BE2C (cell line): ENCODE measurements around the gene ZBTB40.
A peak's percentile ranks its signal among the peaks of the same experiment; 100 is the strongest.

ENCODE experiments used
- DNase-seq: peaks from one replicate; pipeline ENCODE4 v3.0.0-alpha.2; 2020
- H3K27me3 ChIP-seq: fragments of 250-450 bp; sonication (Bioruptor Pico); 2 replicates; pipeline ENCODE4 v1.5.1; 2020; ENCODE audit warnings: mild to moderate bottlenecking
- H3K36me3 ChIP-seq: fragments of 250-450 bp; sonication (Bioruptor Pico); 2 replicates; pipeline ENCODE4 v1.5.1; 2020; ENCODE audit warnings: mild to moderate bottlenecking
- H3K4me1 ChIP-seq: fragments of 250-450 bp; sonication (Bioruptor Pico); 2 replicates; pipeline ENCODE4 v1.5.1; 2020
- H3K4me3 ChIP-seq: 2 replicates; pipeline ENCODE4 v1.5.1; 2011; ENCODE audit warnings: low read depth, low read length
- H3K9me3 ChIP-seq: fragments of 250-450 bp; sonication (Bioruptor Pico); 2 replicates; pipeline ENCODE4 v1.5.1; 2020
- CTCF ChIP-seq: IDR thresholded peaks from 2 replicates; pipeline ENCODE4 v1.5.1; 2012; ENCODE audit warnings: mild to moderate bottlenecking, low read depth, low read length

ZBTB40 gene

GRCh38 chr1:22576617-22577016 is 125.0 kb downstream of the ZBTB40 start:
- DNase-seq, result no peak
- Histone ChIP-seq H3K27me3 (no peaks in the 10 kb centered on the region), H3K36me3 (no peaks in the 10 kb centered on the region), H3K4me3 (no peak overlapping the region), H3K4me1 (peaks cover 8% of the 10 kb centered on the region; the same call in 1 of the 2 replicates), H3K9me3 (no peaks in the 10 kb centered on the region)
- TF ChIP-seq CTCF, result no peak

- no peak for TF ChIP-seq CTCF
- H3K27me3 ChIP-seq, result no peaks in the 10 kb centered on the region
- no peaks in the 10 kb centered on the region for H3K36me3 ChIP-seq
- DNase-seq, result no peak
- no peaks in the 10 kb centered on the region for H3K9me3 ChIP-seq
- H3K4me1 ChIP-seq, result peaks cover 13% of the 10 kb centered on the region
- no peak overlapping the region for H3K4me3 ChIP-seq
These were observed 127.2 kb downstream of the ZBTB40 start for GRCh38 chr1:22578732-22579361.

- Histone ChIP-seq H3K36me3 (no peaks in the 10 kb centered on the region), H3K4me1 (peaks cover 20% of the 10 kb centered on the region), H3K4me3 (no peak overlapping the region), H3K27me3 (no peaks in the 10 kb centered on the region), H3K9me3 (no peaks in the 10 kb centered on the region)
- DNase-seq, result peak; percentile 47
- TF ChIP-seq CTCF, result no peak
These were observed 128.0 kb downstream of the ZBTB40 start for GRCh38 chr1:22579541-22580155.
